ENCODE measurements around the gene CLDN5.

DNA sequence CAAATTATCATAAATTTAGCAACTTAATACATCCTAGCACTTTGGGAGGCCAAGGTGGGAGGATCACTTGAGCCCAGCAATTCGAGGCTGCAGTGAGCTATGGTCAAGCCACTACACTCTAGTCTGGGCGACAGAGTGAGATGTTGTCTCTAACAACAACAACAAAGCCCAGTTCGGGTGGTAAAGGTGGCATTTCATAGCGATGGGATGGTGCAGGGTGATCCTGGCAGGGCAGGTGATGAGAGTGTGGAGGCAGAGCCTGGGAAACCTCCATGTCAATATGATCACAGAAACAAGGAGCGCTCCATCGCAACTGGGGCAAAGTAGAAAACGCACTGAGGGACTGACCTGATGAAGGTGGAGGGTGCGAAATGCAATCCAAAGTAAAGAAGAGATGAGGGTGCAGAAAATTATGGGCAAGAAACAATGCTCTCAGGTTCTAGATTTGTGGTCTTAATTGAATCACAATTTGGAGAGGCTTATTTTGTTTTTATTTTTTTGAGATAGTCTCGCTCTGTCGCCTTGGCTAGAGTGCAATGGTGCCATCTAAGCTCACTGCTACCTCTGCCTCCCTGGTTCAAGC lies 32.8 kb upstream of the CLDN5 start:
- TF ChIP-seq, protein P1, sequence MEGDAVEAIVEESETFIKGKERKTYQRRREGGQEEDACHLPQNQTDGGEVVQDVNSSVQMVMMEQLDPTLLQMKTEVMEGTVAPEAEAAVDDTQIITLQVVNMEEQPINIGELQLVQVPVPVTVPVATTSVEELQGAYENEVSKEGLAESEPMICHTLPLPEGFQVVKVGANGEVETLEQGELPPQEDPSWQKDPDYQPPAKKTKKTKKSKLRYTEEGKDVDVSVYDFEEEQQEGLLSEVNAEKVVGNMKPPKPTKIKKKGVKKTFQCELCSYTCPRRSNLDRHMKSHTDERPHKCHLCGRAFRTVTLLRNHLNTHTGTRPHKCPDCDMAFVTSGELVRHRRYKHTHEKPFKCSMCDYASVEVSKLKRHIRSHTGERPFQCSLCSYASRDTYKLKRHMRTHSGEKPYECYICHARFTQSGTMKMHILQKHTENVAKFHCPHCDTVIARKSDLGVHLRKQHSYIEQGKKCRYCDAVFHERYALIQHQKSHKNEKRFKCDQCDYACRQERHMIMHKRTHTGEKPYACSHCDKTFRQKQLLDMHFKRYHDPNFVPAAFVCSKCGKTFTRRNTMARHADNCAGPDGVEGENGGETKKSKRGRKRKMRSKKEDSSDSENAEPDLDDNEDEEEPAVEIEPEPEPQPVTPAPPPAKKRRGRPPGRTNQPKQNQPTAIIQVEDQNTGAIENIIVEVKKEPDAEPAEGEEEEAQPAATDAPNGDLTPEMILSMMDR (IDR thresholded peaks at IDR 0.05), result no peak
- no peak for TF ChIP-seq POLR2A (IDR thresholded peaks at IDR 0.05)
